ENCODE results near the gene TM4SF18. TPM values are rescaled to one million over a fixed set of nuclear protein-coding genes. Genes with fewer than 3 reads are reported as not detected.

The TM4SF18 gene
- total RNA-seq, 1 experiment from 2014 or later: 0.45 TPM

GRCh38 chr3:149330609-149331331, 2.7 kb downstream of the TM4SF18 start:
- peak; percentile 41 for DNase-seq (ENCODE audit: low spot score)

- no peak for DNase-seq (ENCODE audit: low spot score)
These were observed 6.3 kb downstream of the TM4SF18 start for GRCh38 chr3:149327156-149327555.

GRCh38 chr3:149325581-149325980, 7.9 kb downstream of the TM4SF18 start:
- DNase-seq (ENCODE audit: low spot score): no peak

- DNase-seq (ENCODE audit: low spot score): no peak
These were observed 9.1 kb downstream of the TM4SF18 start for GRCh38 chr3:149324332-149324731.

GRCh38 chr3:149321640-149322039, 11.8 kb downstream of the TM4SF18 start:
- no peak for DNase-seq (ENCODE audit: low spot score)

GRCh38 chr3:149321136-149321535, 12.3 kb downstream of the TM4SF18 start:
- no peak for DNase-seq (ENCODE audit: low spot score)

GRCh38 chr3:149319750-149320149, 13.7 kb downstream of the TM4SF18 start:
- DNase-seq (ENCODE audit: low spot score): no peak

GRCh38 chr3:149317072-149317471, 16.4 kb downstream of the TM4SF18 start:
- no peak for DNase-seq (ENCODE audit: low spot score)

GRCh38 chr3:149316437-149316836, 17.0 kb downstream of the TM4SF18 start:
- DNase-seq (ENCODE audit: low spot score): no peak

- DNase-seq (ENCODE audit: low spot score): no peak
These were observed 17.7 kb downstream of the TM4SF18 start for GRCh38 chr3:149315694-149316093.

GRCh38 chr3:149314807-149315578, 18.4 kb downstream of the TM4SF18 start:
- peak; percentile 76 for DNase-seq (ENCODE audit: low spot score)

GRCh38 chr3:149313542-149313941, 19.9 kb downstream of the TM4SF18 start:
- DNase-seq (ENCODE audit: low spot score): no peak

GRCh38 chr3:149310796-149311534, 22.5 kb downstream of the TM4SF18 start:
- DNase-seq (ENCODE audit: low spot score): no peak

- DNase-seq (ENCODE audit: low spot score): no peak
These were observed 26.0 kb downstream of the TM4SF18 start for GRCh38 chr3:149307435-149307783.

- no peak for DNase-seq (ENCODE audit: low spot score)
These were observed 26.5 kb downstream of the TM4SF18 start for GRCh38 chr3:149306751-149307434.

GRCh38 chr3:149305376-149305775, 28.1 kb downstream of the TM4SF18 start:
- DNase-seq (ENCODE audit: low spot score): no peak

- peak; percentile 98 for DNase-seq (ENCODE audit: low spot score)
These were observed 33.3 kb downstream of the TM4SF18 start for GRCh38 chr3:149299938-149300801.

GRCh38 chr3:149296972-149297371, 36.5 kb downstream of the TM4SF18 start:
- DNase-seq (ENCODE audit: low spot score): no peak

GRCh38 chr3:149292666-149293065, 40.8 kb downstream of the TM4SF18 start:
- no peak for DNase-seq (ENCODE audit: low spot score)

- no peak for DNase-seq (ENCODE audit: low spot score)
These were observed 42.3 kb downstream of the TM4SF18 start for GRCh38 chr3:149291178-149291577.

- DNase-seq (ENCODE audit: low spot score): no peak
These were observed 44.8 kb downstream of the TM4SF18 start for GRCh38 chr3:149288655-149289054.
